ENCODE results near the gene LMAN2L.

LMAN2L gene

GRCh38 chr2:96760036-96760985, 20.4 kb upstream of the LMAN2L start, which contains the start of gene CNNM4:
Gene CNNM4 (plus strand): TSS chr2:96760902. CDS start chr2:96761000, 98 bp downstream.
- peak within 1 kb of the TSS; percentile 63 for H3K4me3 ChIP-seq (ENCODE audit: low read depth, low read length)
- peak; percentile 92 for DNase-seq (ENCODE audit: low read depth, low spot score)
- in situ Hi-C loops (cut with HindIII; ENCODE audit: low sequenced_read_pairs) = no loop called here
- peak; percentile 18 for TF ChIP-seq CTCF (IDR thresholded peaks at IDR 0.05; ENCODE audit: low read depth, low read length)

- DNase-seq (ENCODE audit: low read depth, low spot score) = no peak
- in situ Hi-C loops (cut with HindIII; ENCODE audit: low sequenced_read_pairs) = no loop called here
Observed at GRCh38 chr2:96759548-96759947, 19.7 kb upstream of the LMAN2L start.

GRCh38 chr2:96758987-96759386, 19.1 kb upstream of the LMAN2L start:
- no peak for TF ChIP-seq CTCF (IDR thresholded peaks at IDR 0.05; ENCODE audit: low read depth, low read length)
- no peak overlapping the region for H3K4me3 ChIP-seq (ENCODE audit: low read depth, low read length)
- in situ Hi-C loops (cut with HindIII; ENCODE audit: low sequenced_read_pairs) = no loop called here
- DNase-seq (ENCODE audit: low read depth, low spot score) = no peak

More at GRCh38 chr2:96759548-96759947, 19.7 kb upstream of the LMAN2L start:
- no peak overlapping the region for H3K4me3 ChIP-seq (ENCODE audit: low read depth, low read length)
- TF ChIP-seq CTCF (IDR thresholded peaks at IDR 0.05; ENCODE audit: low read depth, low read length) = no peak

- no peak for TF ChIP-seq CTCF (IDR thresholded peaks at IDR 0.05; ENCODE audit: low read depth, low read length)
- DNase-seq (ENCODE audit: low read depth, low spot score) = no peak
- in situ Hi-C loops (cut with HindIII; ENCODE audit: low sequenced_read_pairs) = no loop called here
- no peak overlapping the region for H3K4me3 ChIP-seq (ENCODE audit: low read depth, low read length)
Observed at GRCh38 chr2:96757477-96757860, 17.6 kb upstream of the LMAN2L start.

GRCh38 chr2:96756788-96757476, 17.1 kb upstream of the LMAN2L start:
- in situ Hi-C loops (cut with HindIII; ENCODE audit: low sequenced_read_pairs) = no loop called here
- no peak overlapping the region for H3K4me3 ChIP-seq (ENCODE audit: low read depth, low read length)
- no peak for TF ChIP-seq CTCF (IDR thresholded peaks at IDR 0.05; ENCODE audit: low read depth, low read length)
- DNase-seq (ENCODE audit: low read depth, low spot score) = no peak

GRCh38 chr2:96754317-96754716, 14.5 kb upstream of the LMAN2L start:
- in situ Hi-C loops (cut with HindIII; ENCODE audit: low sequenced_read_pairs) = no loop called here
- H3K4me3 ChIP-seq (ENCODE audit: low read depth, low read length) = no peak overlapping the region
- no peak for DNase-seq (ENCODE audit: low read depth, low spot score)
- TF ChIP-seq CTCF (IDR thresholded peaks at IDR 0.05; ENCODE audit: low read depth, low read length) = no peak

Data from astrocyte of the spinal cord (primary cell).